HepG2 (cell line): Measurements from ENCODE around the gene TLN1. TPM values are rescaled to one million over a fixed set of nuclear protein-coding genes. Genes with fewer than 3 reads are reported as not detected.
A peak's percentile ranks its signal among the peaks of the same experiment; 100 is the strongest.

ENCODE experiments used
- BRD4 ChIP-seq: sonication (generic); formaldehyde crosslinking; IDR thresholded peaks from 2 replicates; pipeline ENCODE4 v1.4.0; 2020; ENCODE audit warnings: missing genetic modification reagents
- FOSL2 ChIP-seq: sonication (generic); formaldehyde crosslinking; IDR thresholded peaks from 2 replicates; pipeline ENCODE4 v1.4.0; 2020; ENCODE audit warnings: missing genetic modification reagents
- FOXP4 ChIP-seq: sonication (generic); formaldehyde crosslinking; IDR thresholded peaks from 2 replicates; pipeline ENCODE4 v1.4.0; 2020; ENCODE audit warnings: missing genetic modification reagents
- KDM5B ChIP-seq: sonication (generic); formaldehyde crosslinking; IDR thresholded peaks from 2 replicates; pipeline ENCODE4 v1.4.0; 2020; ENCODE audit warnings: missing genetic modification reagents, mild to moderate bottlenecking, borderline replicate concordance
- MED1 ChIP-seq: sonication (generic); formaldehyde crosslinking; IDR thresholded peaks from 2 replicates; pipeline ENCODE4 v1.4.0; 2020; ENCODE audit warnings: missing genetic modification reagents
- RBM39 ChIP-seq: fragments of 200-400 bp; formaldehyde crosslinking; IDR thresholded peaks from one replicate; pipeline ENCODE4 v1.6.1; 2018; ENCODE audit warnings: antibody characterized with exemption, mild to moderate bottlenecking, low read depth, low read length; ENCODE audit not compliant: poor library complexity, severe bottlenecking
- SALL1 ChIP-seq: sonication (generic); formaldehyde crosslinking; IDR thresholded peaks from 2 replicates; pipeline ENCODE4 v1.8.0; 2022; ENCODE audit warnings: mild to moderate bottlenecking, missing genetic modification reagents
- SMAD1 ChIP-seq: sonication (generic); formaldehyde crosslinking; IDR thresholded peaks from 2 replicates; pipeline ENCODE4 v1.4.0; 2020; ENCODE audit warnings: missing genetic modification reagents, low read depth, mild to moderate bottlenecking, borderline replicate concordance
- TIGD3 ChIP-seq: sonication (generic); formaldehyde crosslinking; IDR thresholded peaks from 2 replicates; pipeline ENCODE4 v1.5.1; 2020; ENCODE audit warnings: mild to moderate bottlenecking, missing genetic modification reagents, borderline replicate concordance
- XRCC5 ChIP-seq: fragments of 200-400 bp; formaldehyde crosslinking; optimal IDR thresholded peaks from 2 replicates; pipeline ENCODE3; 2017; ENCODE audit warnings: mild to moderate bottlenecking, low read length
- ZFP36 ChIP-seq: fragments of 150-350 bp; IDR thresholded peaks from 2 replicates; pipeline ENCODE4 v1.6.1; 2018; ENCODE audit warnings: borderline replicate concordance, low read length, low read depth; ENCODE audit not compliant: partially characterized antibody
- ZNF431 ChIP-seq: sonication (generic); formaldehyde crosslinking; IDR thresholded peaks from 2 replicates; pipeline ENCODE4 v1.9.0; 2022; ENCODE audit warnings: missing genetic modification reagents, low read depth, mild to moderate bottlenecking, borderline replicate concordance
- ZNF572 ChIP-seq: sonication (generic); formaldehyde crosslinking; IDR thresholded peaks from 2 replicates; pipeline ENCODE4 v1.5.1; 2020; ENCODE audit warnings: mild to moderate bottlenecking, missing genetic modification reagents
- ZNF839 ChIP-seq: sonication (generic); formaldehyde crosslinking; IDR thresholded peaks from 2 replicates; pipeline ENCODE4 v1.4.0; 2020; ENCODE audit warnings: missing genetic modification reagents, mild to moderate bottlenecking, borderline replicate concordance
- ZSCAN21 ChIP-seq: sonication (generic); formaldehyde crosslinking; IDR thresholded peaks from 2 replicates; pipeline ENCODE4 v1.8.0; 2022; ENCODE audit warnings: mild to moderate bottlenecking, missing genetic modification reagents, moderate library complexity, borderline replicate concordance
- polyA plus RNA-seq, 8 experiments: library from polyadenylated mRNA; depleted of rRNA in 3 of 8; stranded (reverse) in 7 of 8; unstranded in 1 of 8; fragments of >200 nt; fragmentation: Illumina TruSeq in 4 of 8; extraction: Trizol in 4 of 8; gene quantifications; 2 replicates each; pipeline versions ENCODE4 v1.2.1 to v1.2.3, GENCODE V29; 2011 to 2016; ENCODE audit warnings: low read depth in 4 of 8, missing spikeins in 1 of 8, mixed read lengths in 1 of 8; ENCODE audit not compliant: insufficient read depth in 1 of 8
- total RNA-seq, 5 experiments: library from RNA; depleted of rRNA; stranded (reverse); fragments of >200 nt; fragmentation: Illumina TruSeq; extraction: Trizol; gene quantifications; 2 replicates each; pipeline ENCODE4 v1.2.3, GENCODE V29; 2016; ENCODE audit warnings: low read depth in 1 of 5
- TF ChIP-seq, protein P1 (sequence below): IDR thresholded peaks from 2 replicates; pipeline ENCODE4 v1.6.1; 2016; ENCODE audit warnings: missing genetic modification reagents, missing compliant biosample characterization
- TF ChIP-seq, protein P2 (sequence below): sonication (generic); formaldehyde crosslinking; IDR thresholded peaks from 2 replicates; pipeline ENCODE4 v1.5.1; 2020; ENCODE audit warnings: missing genetic modification reagents, mild to moderate bottlenecking, borderline replicate concordance
- TF ChIP-seq, protein P3 (sequence below): sonication (generic); formaldehyde crosslinking; IDR thresholded peaks from 2 replicates; pipeline ENCODE4 v1.5.0; 2020; ENCODE audit warnings: missing genetic modification reagents

The TLN1 gene
- total and polyA plus RNA-seq, 2 of the 13 experiments (the other 11 are each of a cell fraction or from before 2014, with no cell fraction given), result 35.2 to 51.8 TPM

GRCh38 chr9:35673132-35674024 lies 58.6 kb downstream of the TLN1 start, which contains the start of gene CA9 (continued):
- TF ChIP-seq SALL1 (CRISPR knock-in tag), result peak; percentile 48; the same call in 1 of the 2 replicates
- TF ChIP-seq ZFP36, result peak; percentile 40
- TF ChIP-seq MED1, result 0 out of 2 replicates have a peak, but pooled peaks have one; percentile 18
- TF ChIP-seq, protein P1, sequence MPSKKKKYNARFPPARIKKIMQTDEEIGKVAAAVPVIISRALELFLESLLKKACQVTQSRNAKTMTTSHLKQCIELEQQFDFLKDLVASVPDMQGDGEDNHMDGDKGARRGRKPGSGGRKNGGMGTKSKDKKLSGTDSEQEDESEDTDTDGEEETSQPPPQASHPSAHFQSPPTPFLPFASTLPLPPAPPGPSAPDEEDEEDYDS (CRISPR knock-in tag), result 0 out of 2 replicates have a peak, but pooled peaks have one; percentile 18
- no peak for TF ChIP-seq XRCC5
- TF ChIP-seq ZNF431 (CRISPR knock-in tag), result no peak
- 0 out of 2 replicates have a peak, but pooled peaks have one; percentile 61 for TF ChIP-seq BRD4 (CRISPR knock-in tag)
- peak; percentile 65; the same call in 1 of the 2 replicates for TF ChIP-seq TIGD3 (CRISPR knock-in tag)
- TF ChIP-seq, protein P2, sequence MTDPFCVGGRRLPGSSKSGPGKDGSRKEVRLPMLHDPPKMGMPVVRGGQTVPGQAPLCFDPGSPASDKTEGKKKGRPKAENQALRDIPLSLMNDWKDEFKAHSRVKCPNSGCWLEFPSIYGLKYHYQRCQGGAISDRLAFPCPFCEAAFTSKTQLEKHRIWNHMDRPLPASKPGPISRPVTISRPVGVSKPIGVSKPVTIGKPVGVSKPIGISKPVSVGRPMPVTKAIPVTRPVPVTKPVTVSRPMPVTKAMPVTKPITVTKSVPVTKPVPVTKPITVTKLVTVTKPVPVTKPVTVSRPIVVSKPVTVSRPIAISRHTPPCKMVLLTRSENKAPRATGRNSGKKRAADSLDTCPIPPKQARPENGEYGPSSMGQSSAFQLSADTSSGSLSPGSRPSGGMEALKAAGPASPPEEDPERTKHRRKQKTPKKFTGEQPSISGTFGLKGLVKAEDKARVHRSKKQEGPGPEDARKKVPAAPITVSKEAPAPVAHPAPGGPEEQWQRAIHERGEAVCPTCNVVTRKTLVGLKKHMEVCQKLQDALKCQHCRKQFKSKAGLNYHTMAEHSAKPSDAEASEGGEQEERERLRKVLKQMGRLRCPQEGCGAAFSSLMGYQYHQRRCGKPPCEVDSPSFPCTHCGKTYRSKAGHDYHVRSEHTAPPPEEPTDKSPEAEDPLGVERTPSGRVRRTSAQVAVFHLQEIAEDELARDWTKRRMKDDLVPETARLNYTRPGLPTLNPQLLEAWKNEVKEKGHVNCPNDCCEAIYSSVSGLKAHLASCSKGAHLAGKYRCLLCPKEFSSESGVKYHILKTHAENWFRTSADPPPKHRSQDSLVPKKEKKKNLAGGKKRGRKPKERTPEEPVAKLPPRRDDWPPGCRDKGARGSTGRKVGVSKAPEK (CRISPR knock-in tag), result 0 out of 2 replicates have a peak, but pooled peaks have one; percentile 38
- peak; percentile 46; the same call in 1 of the 2 replicates for TF ChIP-seq SMAD1 (CRISPR knock-in tag)
- peak; percentile 39; the same call in 1 of the 2 replicates for TF ChIP-seq ZSCAN21 (CRISPR knock-in tag)
- TF ChIP-seq FOSL2 (CRISPR knock-in tag), result peak; percentile 65; the same call in 1 of the 2 replicates
- peak; percentile 48; the same call in 1 of the 2 replicates for TF ChIP-seq ZNF572 (CRISPR knock-in tag)
- TF ChIP-seq RBM39, result peak; percentile 29
- 0 out of 2 replicates have a peak, but pooled peaks have one; percentile 39 for TF ChIP-seq ZNF839 (CRISPR knock-in tag)
- TF ChIP-seq KDM5B (CRISPR knock-in tag), result peak; percentile 68; the same call in 1 of the 2 replicates
- TF ChIP-seq, protein P3, sequence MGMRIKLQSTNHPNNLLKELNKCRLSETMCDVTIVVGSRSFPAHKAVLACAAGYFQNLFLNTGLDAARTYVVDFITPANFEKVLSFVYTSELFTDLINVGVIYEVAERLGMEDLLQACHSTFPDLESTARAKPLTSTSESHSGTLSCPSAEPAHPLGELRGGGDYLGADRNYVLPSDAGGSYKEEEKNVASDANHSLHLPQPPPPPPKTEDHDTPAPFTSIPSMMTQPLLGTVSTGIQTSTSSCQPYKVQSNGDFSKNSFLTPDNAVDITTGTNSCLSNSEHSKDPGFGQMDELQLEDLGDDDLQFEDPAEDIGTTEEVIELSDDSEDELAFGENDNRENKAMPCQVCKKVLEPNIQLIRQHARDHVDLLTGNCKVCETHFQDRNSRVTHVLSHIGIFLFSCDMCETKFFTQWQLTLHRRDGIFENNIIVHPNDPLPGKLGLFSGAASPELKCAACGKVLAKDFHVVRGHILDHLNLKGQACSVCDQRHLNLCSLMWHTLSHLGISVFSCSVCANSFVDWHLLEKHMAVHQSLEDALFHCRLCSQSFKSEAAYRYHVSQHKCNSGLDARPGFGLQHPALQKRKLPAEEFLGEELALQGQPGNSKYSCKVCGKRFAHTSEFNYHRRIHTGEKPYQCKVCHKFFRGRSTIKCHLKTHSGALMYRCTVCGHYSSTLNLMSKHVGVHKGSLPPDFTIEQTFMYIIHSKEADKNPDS (CRISPR knock-in tag), result 0 out of 2 replicates have a peak, but pooled peaks have one; percentile 55
- TF ChIP-seq FOXP4 (CRISPR knock-in tag), result peak; percentile 13; the same call in 1 of the 2 replicates
